ENCODE data around the gene GPC5. TPM values are rescaled to one million over a fixed set of nuclear protein-coding genes. Genes with fewer than 3 reads are reported as not detected.

The GPC5 gene
- total RNA-seq, 2 donors from 2014 or later, result 0.22 to 0.51 TPM

DNA sequence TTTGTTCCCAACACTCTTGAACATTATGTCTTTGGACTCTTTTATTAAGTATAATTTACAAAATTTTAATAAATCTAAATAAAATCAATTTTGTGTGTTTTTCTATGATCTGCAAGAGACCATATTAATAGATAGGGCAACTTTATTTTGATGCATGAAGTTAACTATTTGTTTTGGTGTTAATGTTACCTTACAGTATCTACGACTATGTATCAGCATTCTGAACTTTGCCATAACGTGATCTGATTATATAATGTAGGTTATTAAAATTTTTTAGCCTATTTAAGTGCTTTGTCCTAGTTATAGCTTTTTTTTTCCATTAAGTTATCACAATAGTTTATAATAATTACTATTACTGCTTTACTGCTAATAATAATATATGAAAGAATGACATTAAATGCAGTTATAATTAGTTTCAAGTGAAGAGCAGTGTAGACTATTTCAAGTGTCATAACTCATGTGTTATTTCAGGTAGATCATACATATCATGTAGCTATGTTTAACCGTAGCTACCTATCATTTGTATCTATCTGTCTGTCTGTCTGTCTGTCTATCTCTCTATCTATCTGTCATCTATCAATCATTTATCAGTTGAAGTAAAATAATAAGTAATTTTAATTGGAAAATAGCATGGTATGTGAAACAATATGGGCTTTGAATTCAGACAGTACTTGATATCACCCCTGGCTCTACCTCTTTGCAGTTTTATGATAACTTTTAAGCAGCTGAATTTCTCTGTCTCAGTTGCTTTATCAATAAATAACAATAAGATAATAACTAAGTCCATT lies 229.7 kb downstream of the GPC5 start:
- DNase-seq, result no peak
- H3K36me3 ChIP-seq (ENCODE audit: control insufficient read depth, insufficient read depth, low read length), result no peaks in the 10 kb centered on the region
- 100% methylated on average over 3 of the region's 3 CpGs; no CpG with 5 or more reads in 1 of the 2 experiments for WGBS, 2 experiments (ENCODE audit: insufficient coverage in 1 of 2, insufficient read length in 1 of 2)
- Mint-ChIP-seq H3K27me3 (ENCODE audit: insufficient read depth) (no peaks in the 10 kb centered on the region), H3K4me3 (no peak overlapping the region), H3K4me1 (peaks cover 3% of the 10 kb centered on the region), H3K36me3 (ENCODE audit: low read depth) (no peaks in the 10 kb centered on the region), H3K9me3 (no peaks in the 10 kb centered on the region), H3K27ac (no peak overlapping the region)
- H3K9me3 ChIP-seq (ENCODE audit: control insufficient read depth, low read length), result no peaks in the 10 kb centered on the region
- no peak overlapping the region for H3K4me3 ChIP-seq (ENCODE audit: low read length)
- TF ChIP-seq, protein P1, sequence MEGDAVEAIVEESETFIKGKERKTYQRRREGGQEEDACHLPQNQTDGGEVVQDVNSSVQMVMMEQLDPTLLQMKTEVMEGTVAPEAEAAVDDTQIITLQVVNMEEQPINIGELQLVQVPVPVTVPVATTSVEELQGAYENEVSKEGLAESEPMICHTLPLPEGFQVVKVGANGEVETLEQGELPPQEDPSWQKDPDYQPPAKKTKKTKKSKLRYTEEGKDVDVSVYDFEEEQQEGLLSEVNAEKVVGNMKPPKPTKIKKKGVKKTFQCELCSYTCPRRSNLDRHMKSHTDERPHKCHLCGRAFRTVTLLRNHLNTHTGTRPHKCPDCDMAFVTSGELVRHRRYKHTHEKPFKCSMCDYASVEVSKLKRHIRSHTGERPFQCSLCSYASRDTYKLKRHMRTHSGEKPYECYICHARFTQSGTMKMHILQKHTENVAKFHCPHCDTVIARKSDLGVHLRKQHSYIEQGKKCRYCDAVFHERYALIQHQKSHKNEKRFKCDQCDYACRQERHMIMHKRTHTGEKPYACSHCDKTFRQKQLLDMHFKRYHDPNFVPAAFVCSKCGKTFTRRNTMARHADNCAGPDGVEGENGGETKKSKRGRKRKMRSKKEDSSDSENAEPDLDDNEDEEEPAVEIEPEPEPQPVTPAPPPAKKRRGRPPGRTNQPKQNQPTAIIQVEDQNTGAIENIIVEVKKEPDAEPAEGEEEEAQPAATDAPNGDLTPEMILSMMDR (conservative IDR thresholded peaks at IDR 0.05), result no peak
- no peaks in the 10 kb centered on the region for H3K27me3 ChIP-seq (ENCODE audit: control insufficient read depth, insufficient read depth, low read length, poor library complexity, severe bottlenecking)
- H3K9ac ChIP-seq (ENCODE audit: extremely low read depth, low read length, poor library complexity, severe bottlenecking), result no peak overlapping the region
- no peak overlapping the region for H3K27ac ChIP-seq (ENCODE audit: low read depth, low read length)
- H3K4me1 ChIP-seq (ENCODE audit: control insufficient read depth, insufficient read depth, low read length), result no peaks in the 10 kb centered on the region

GRCh38 chr13:91630946-91631345 lies 232.5 kb downstream of the GPC5 start:
- H3K9me3 ChIP-seq (ENCODE audit: control insufficient read depth, low read length), result no peaks in the 10 kb centered on the region
- Mint-ChIP-seq H3K36me3 (ENCODE audit: low read depth) (no peaks in the 10 kb centered on the region), H3K27ac (no peak overlapping the region), H3K4me1 (no peaks in the 10 kb centered on the region), H3K27me3 (ENCODE audit: insufficient read depth) (no peaks in the 10 kb centered on the region), H3K9me3 (no peaks in the 10 kb centered on the region), H3K4me3 (no peak overlapping the region)
- 86 to 100% methylated on average over 1 of the region's 1 CpG for WGBS, 2 experiments (ENCODE audit: insufficient coverage in 1 of 2, insufficient read length in 1 of 2)
- no peak overlapping the region for H3K27ac ChIP-seq (ENCODE audit: low read depth, low read length)
- H3K36me3 ChIP-seq (ENCODE audit: control insufficient read depth, insufficient read depth, low read length), result no peaks in the 10 kb centered on the region
- no peaks in the 10 kb centered on the region for H3K27me3 ChIP-seq (ENCODE audit: control insufficient read depth, insufficient read depth, low read length, poor library complexity, severe bottlenecking)
- H3K4me1 ChIP-seq (ENCODE audit: control insufficient read depth, insufficient read depth, low read length), result no peaks in the 10 kb centered on the region
- no peak overlapping the region for H3K4me3 ChIP-seq (ENCODE audit: low read length)
- no peak overlapping the region for H3K9ac ChIP-seq (ENCODE audit: extremely low read depth, low read length, poor library complexity, severe bottlenecking)
- no peak for DNase-seq
- TF ChIP-seq, protein P1 (conservative IDR thresholded peaks at IDR 0.05), result no peak

- Histone ChIP-seq H3K27me3 (ENCODE audit: control insufficient read depth, insufficient read depth, low read length, poor library complexity, severe bottlenecking) (no peaks in the 10 kb centered on the region), H3K9ac (ENCODE audit: extremely low read depth, low read length, poor library complexity, severe bottlenecking) (no peak overlapping the region), H3K36me3 (ENCODE audit: control insufficient read depth, insufficient read depth, low read length) (no peaks in the 10 kb centered on the region), H3K4me1 (ENCODE audit: control insufficient read depth, insufficient read depth, low read length) (no peaks in the 10 kb centered on the region), H3K4me3 (ENCODE audit: low read length) (no peak overlapping the region), H3K9me3 (ENCODE audit: control insufficient read depth, low read length) (no peaks in the 10 kb centered on the region), H3K27ac (ENCODE audit: low read depth, low read length) (no peak overlapping the region)
- TF ChIP-seq, protein P1 (conservative IDR thresholded peaks at IDR 0.05), result no peak
- Mint-ChIP-seq H3K27ac (no peak overlapping the region), H3K4me1 (no peaks in the 10 kb centered on the region), H3K27me3 (ENCODE audit: insufficient read depth) (no peaks in the 10 kb centered on the region), H3K36me3 (ENCODE audit: low read depth) (no peaks in the 10 kb centered on the region), H3K9me3 (no peaks in the 10 kb centered on the region), H3K4me3 (no peak overlapping the region)
- DNase-seq, result no peak
- WGBS, 2 experiments (ENCODE audit: insufficient coverage in 1 of 2, insufficient read length in 1 of 2), result 91 to 96% methylated on average over 3 of the region's 3 CpGs
Measured at GRCh38 chr13:91632086-91632485, 233.7 kb downstream of the GPC5 start.
